Neuron (in vitro differentiated cells): Measurements from ENCODE around the gene DCUN1D1.

Source experiments
- H2AFZ ChIP-seq: one replicate; pipeline ENCODE4 v1.6.1; 2013; ENCODE audit warnings: low read depth, mild to moderate bottlenecking, inconsistent platforms, low read length, moderate library complexity
- H3K27me3 ChIP-seq: one replicate; pipeline ENCODE4 v1.6.1; 2013; ENCODE audit warnings: low read length; ENCODE audit not compliant: insufficient read depth
- H3K36me3 ChIP-seq: one replicate; pipeline ENCODE4 v1.6.1; 2013; ENCODE audit warnings: low read length; ENCODE audit not compliant: insufficient read depth
- H3K4me1 ChIP-seq: one replicate; pipeline ENCODE4 v1.6.1; 2013; ENCODE audit warnings: low read length; ENCODE audit not compliant: insufficient read depth
- H3K4me3 ChIP-seq: 2 replicates; pipeline ENCODE4 v1.5.1; 2013; ENCODE audit warnings: mild to moderate bottlenecking, low read length, moderate library complexity
- H3K9me3 ChIP-seq: one replicate; pipeline ENCODE4 v1.6.1; 2013; ENCODE audit warnings: low read length

The DCUN1D1 gene

GRCh38 chr3:182892226-182892625 is 88.1 kb downstream of the DCUN1D1 start:
- no peaks in the 10 kb centered on the region for H3K4me1 ChIP-seq
- no peaks in the 10 kb centered on the region for H3K27me3 ChIP-seq
- no peak overlapping the region for H2AFZ ChIP-seq
- H3K4me3 ChIP-seq: no peak overlapping the region
- no peaks in the 10 kb centered on the region for H3K9me3 ChIP-seq
- H3K36me3 ChIP-seq: peaks cover 23% of the 10 kb centered on the region

- H3K9me3 ChIP-seq: no peaks in the 10 kb centered on the region
- H3K4me3 ChIP-seq: no peak overlapping the region
- no peak overlapping the region for H2AFZ ChIP-seq
- H3K36me3 ChIP-seq: peaks cover 23% of the 10 kb centered on the region
- no peaks in the 10 kb centered on the region for H3K4me1 ChIP-seq
- H3K27me3 ChIP-seq: no peaks in the 10 kb centered on the region
These were observed 89.0 kb downstream of the DCUN1D1 start for GRCh38 chr3:182891364-182891763.

GRCh38 chr3:182889948-182890629 is 90.2 kb downstream of the DCUN1D1 start:
- Histone ChIP-seq H3K27me3 (no peaks in the 10 kb centered on the region), H2AFZ (no peak overlapping the region), H3K9me3 (no peaks in the 10 kb centered on the region), H3K36me3 (peaks cover 27% of the 10 kb centered on the region), H3K4me1 (no peaks in the 10 kb centered on the region), H3K4me3 (no peak overlapping the region)
